HG02885 (cell line): Measurements from ENCODE around the gene FXYD4.
"Not testable (repeated sequence)": the region's sequence is repeated elsewhere in the genome, so short reads cannot be mapped to it uniquely, and the experiment has no call there.

Experiments
- ATAC-seq: cut with Tn5 transposase; IDR thresholded peaks from one replicate; pipeline ENCODE4 v1.9.1; 2021; ENCODE audit warnings: mild to moderate bottlenecking; ENCODE audit not compliant: unreplicated experiment, poor library complexity

Gene FXYD4

DNA sequence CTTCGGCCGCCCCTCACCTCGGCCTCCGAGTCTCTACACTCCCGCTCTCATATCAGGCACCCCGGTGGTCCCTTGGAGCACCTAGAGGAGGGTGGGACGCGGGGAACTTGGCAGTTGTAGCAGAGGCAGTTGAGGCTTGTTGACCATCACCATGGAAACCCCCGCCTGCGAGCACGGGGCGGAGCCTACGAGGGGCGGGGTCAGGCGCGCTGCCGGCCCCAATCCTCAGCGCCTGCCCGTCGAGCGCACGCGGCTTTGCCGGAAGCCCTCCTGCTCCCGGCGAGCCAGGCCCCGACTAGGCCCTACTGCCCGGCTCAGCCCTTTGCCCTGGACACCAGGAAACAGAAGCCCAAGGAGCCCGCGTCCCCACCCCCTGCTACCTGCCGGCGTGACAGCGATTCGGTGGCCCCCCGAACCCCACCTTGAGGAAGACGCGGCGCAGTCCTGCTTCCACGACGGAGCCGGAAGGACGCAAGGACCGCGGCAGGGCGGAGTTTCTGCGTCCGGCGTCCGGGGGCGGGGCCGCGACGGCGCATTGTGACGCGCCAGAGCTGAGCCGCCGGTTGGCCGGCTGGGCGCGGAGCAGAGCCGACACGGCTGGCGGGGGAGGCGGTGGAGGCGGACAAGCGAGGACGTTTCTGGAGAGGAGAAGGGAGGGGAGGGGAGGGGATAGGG is 37.4 kb downstream of the FXYD4 start, which contains the start of gene HNRNPF:
HNRNPF (minus strand) TSS at position 477 of the 675 bp plus-strand sequence. CDS start 21,302 bp downstream, outside the sequence.
- ATAC-seq, result peak; percentile 74

DNA sequence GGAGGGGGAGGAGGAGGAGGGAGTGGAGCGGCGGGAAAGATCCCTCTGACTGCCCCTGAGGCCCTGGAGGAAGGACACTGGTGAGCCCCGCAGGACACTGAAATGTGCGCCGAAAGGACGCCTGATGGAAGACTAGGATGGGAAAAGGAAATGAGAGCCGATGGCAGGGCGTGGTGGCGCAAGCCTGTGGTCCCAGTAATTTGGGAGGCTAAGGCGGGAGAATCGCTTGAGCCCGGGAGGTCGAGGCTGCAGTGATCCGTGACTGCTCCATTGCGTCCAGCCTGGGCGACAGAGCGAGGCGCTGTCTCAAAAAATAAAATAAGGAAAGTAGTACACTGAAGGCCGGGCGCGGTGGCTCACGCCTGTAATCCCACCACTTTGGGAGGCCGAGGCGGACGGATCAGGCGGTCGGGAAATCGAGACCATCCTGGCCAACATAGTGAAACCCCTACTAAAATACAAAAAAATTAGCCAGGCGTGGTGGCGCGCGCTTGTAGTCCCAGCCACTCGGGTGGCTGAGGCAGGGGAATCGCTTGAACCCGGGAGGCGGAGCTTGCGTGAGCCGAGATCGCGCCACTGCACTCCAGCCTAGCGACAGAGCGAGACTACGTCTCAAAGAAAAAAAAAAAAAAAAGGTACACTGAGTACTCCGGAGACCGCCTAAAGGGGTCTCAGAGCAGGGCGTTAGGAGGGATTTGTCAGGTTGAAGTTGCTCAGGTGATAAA is 38.1 kb downstream of the FXYD4 start:
- ATAC-seq, result no peak

DNA sequence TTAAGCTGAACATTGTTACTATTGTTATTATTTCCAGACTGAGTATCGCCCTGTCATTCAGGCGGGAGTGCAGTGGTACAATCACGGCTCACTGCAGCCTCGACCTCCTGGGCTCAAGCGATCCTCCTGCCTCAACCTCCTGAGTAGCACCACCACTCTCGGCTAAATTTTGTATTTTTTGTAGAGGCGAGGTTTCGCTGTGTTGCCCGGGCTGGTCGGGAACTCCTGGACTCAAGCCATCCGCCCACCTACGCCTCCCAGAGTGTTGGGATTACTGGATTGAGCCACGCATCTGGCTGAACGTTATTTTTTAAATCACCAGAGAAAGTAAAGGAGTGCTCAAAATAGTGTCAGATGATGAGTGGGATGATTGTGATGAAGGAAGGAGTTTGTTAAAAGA is 38.9 kb downstream of the FXYD4 start:
- no peak for ATAC-seq

DNA sequence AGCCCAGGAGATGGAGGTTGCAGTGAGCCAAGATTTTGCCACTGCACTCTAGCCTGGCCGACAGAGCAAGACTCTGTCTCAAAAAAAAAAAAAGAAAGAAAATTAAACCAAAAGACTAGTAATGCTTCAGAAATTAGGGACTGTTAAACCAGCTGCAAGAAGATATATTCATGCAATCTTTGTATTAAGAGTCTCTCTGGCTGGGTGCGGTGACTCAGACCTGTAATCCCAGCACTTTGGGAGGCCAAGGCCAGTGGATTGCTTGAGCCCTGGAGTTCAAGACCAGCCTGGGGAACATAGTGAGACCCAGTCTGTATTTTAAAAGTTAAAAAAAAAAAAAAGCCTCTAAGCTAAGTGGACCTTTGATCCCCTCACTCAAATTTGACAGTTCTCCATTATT is 40.1 kb downstream of the FXYD4 start:
- no peak for ATAC-seq

DNA sequence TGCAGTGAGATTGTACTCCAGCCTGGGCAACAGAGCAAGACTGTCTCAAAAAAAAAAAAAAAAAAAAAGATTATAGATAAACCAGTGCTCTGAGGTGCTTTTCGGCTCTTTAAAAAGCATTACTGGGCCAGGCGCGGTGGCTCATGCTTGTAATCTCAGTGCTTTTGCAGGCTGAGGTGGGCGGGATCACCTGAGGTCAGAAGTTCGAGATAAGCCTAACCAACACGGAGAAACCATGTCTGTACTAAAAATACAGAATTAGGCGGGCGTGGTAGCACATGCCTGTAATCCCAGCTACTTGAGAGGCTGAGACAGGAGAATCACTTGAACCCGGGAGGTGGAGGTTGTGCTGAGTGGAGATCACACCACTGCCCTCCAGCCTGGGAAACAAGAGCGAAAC is 44.1 kb downstream of the FXYD4 start:
- ATAC-seq, result no peak

DNA sequence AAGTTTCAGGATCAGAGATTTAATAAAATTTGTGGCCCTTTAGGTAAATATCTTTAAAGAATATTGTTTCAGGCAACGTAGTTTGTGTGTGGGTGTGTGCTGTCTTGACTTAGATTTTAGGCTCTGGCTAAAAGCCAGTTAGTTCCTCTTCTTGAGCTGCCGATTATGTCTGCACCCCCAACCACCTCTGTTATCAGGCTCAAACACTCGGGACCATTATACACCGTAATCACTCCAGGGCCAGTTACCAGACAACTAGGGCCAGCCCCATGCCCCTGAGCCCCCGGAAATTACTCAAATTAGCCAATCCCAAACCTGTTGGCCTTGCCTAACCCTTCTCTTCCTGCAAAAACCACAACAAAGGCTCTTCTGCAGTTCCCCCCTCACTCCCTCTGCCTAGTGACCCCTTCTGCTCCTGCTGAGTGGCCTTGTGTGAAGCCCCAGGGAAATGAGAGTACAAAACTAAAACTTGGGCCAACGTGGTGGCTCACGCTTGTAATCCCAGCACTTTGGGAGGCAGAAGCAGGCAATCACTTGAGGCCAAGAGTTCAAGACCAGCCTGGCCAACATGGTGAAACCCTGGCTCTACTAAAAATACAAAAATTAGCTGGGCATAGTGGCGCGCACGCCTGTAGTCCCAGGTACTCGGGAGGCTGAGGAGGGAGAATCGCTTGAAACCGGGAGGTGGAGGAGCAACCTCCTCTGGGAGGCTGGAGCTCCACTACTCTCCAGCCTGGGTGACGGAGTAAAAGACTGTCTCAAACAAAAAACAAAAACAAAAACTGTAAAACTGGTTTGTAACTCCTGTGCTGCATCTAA is 46.7 kb downstream of the FXYD4 start:
- ATAC-seq, result peak; percentile 27

DNA sequence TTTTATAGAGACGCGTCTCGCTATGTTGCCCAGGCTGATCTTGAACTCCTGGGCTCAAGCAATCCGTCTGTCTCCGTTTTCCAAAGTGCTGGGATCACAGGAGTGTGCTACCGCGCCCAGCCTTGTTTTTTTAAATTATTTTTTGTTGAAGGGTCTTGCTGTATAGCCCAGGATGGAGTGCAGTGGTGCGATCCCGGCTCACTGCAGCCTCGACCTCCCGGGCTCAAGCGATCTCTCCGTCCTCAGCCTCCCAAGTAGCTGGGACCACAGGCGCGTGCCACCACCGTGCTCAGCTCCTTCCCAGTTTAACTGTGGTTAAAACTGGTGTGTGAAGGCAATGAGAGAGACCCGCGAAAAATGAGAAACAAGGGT is 48.5 kb downstream of the FXYD4 start:
- ATAC-seq, result no peak

DNA sequence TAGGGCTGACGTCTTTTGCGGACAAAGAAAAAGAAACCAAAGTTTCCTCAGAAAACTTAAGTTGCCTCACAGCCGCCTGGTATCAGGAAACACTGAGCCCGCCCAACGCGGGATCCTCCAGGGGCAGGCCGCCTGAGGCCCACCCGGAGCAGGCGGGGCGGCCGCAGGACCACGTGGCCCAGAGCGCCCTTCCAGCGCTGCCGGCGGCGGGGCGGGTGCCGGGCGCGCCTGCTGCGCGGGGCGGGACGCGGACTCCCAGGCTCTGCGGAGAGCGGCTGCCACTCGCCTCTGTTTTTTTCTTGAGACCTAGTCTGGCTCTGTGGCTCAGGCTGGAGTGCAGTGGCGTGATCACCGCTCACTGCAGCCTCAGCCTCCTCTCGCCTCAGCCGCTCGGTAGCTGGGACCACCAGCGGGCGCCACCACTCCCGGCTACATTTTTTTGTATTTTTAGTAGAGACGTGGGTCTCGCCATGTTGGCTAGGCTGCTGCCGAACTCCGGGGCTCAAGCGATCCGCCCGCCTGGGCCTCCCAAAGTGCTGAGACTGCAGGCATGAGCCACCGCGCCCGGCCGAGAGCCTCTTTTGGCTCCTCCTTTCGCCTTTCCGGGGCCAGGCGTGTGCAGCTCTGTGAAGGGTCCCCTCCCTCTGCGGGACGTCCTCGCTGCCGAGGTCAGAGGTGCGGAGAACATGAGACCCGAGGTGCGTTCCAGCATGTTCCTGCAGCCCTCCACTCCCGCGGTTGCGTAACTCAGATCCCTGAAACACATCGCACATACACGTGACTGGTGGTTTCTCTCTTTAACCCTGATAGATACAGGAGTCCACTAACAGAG is 49.1 kb downstream of the FXYD4 start:
- ATAC-seq, result peak; percentile 86

DNA sequence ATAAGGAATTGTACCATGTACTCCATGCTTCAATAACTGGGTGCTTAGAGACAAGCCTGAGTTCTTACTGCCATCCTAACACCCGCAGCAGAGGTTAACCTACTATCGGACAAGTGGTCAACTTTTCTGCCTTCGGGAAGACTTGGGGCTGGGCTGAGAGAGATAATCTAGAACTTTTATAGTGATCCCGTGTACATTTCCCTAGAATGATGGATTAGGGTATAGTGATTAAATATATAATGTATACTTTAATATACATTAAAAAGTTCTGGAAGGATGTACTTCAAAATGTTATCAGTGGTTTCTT is 49.7 kb downstream of the FXYD4 start:
- no peak for ATAC-seq

DNA sequence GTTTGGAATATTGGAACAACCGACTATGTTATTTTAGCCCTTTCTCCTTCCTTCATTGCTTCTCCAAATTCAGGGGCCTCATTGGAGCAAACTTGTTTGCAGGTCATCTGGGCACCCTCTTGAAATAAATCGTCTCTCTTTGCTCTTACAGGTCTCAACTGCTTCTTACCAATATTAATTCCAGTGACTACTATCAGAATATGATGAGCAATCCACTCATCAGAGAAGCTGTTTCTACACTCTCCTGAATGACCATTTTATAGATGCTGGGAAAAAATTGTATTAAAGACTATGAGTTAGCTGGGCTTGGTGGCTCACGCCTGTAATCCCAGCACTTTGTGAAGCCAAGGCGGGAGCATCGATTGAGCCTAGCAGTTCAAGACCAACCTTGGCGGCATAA is 50.1 kb downstream of the FXYD4 start:
- no peak for ATAC-seq

DNA sequence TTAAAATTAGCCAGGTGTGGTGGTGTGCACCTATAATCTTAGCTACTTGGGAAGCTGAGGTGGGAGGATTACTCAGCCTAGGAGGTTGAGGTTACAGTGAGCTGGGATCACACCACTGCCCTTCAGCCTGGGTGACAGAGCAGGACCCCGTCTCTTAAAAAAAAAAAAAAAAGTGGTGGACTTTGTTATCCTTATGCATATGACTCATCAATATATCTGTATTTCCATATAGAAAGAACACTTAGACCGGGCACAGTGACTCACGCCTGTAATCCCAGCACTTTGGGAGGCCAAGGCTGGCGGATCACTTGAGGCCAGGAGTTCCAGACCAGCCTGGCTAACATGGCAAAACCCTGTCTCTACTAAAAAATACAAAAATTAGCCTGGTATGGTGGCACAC is 50.5 kb downstream of the FXYD4 start:
- ATAC-seq, result not testable (repeated sequence)

DNA sequence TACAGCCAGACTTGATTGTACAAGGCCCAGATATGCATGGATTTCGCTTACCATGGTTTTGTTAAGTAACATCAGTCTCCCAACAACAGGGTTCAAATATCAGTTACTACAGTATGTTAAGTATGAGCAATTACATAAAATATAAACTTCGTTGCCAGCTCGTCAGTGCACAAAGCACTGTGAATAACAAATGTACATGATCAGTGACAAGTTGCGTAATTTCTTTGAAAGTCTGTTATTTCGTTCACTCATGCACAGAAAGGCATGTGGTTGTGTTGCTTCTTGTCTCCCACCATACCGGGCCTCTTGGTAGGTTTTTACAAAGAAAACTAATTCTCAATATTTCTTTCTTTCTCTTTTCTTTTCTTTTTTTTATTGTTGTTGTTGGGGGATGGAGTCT is 53.0 kb downstream of the FXYD4 start:
- no peak for ATAC-seq
